KOPT-K1 (cell line): ENCODE results near the gene PRSS33.

Source experiments
- H3K27ac ChIP-seq: fragments of 200-600 bp; sonication (generic); 2 replicates; pipeline ENCODE4 v1.5.1; 2016; ENCODE audit warnings: antibody characterized with exemption, mild to moderate bottlenecking, low read depth, low read length; ENCODE audit not compliant: poor library complexity, severe bottlenecking
- H3K36me3 ChIP-seq: fragments of 200-600 bp; sonication (generic); 2 replicates; pipeline ENCODE4 v1.5.1; 2017; ENCODE audit warnings: antibody characterized with exemption, mild to moderate bottlenecking, low read length, moderate library complexity; ENCODE audit not compliant: insufficient read depth
- H3K9me3 ChIP-seq: fragments of 200-600 bp; sonication (generic); 2 replicates; pipeline ENCODE4 v1.5.1; 2017; ENCODE audit warnings: antibody characterized with exemption, low read length, mild to moderate bottlenecking; ENCODE audit not compliant: insufficient read depth, poor library complexity, severe bottlenecking

PRSS33 gene

GRCh38 chr16:2792940-2793339 is 5.6 kb upstream of the PRSS33 start:
- H3K9me3 ChIP-seq = no peaks in the 10 kb centered on the region
- H3K36me3 ChIP-seq = no peaks in the 10 kb centered on the region
- H3K27ac ChIP-seq = no peak overlapping the region

GRCh38 chr16:2791174-2791573 is 3.8 kb upstream of the PRSS33 start:
- Histone ChIP-seq H3K27ac (no peak overlapping the region), H3K9me3 (no peaks in the 10 kb centered on the region), H3K36me3 (no peaks in the 10 kb centered on the region)

- Histone ChIP-seq H3K27ac (no peak overlapping the region), H3K36me3 (no peaks in the 10 kb centered on the region), H3K9me3 (no peaks in the 10 kb centered on the region)
Observed at GRCh38 chr16:2790631-2791030, 3.3 kb upstream of the PRSS33 start.

GRCh38 chr16:2787961-2788360 is 601 bp upstream of the PRSS33 start:
- H3K27ac ChIP-seq = no peak overlapping the region
- H3K9me3 ChIP-seq = no peaks in the 10 kb centered on the region
- H3K36me3 ChIP-seq = no peaks in the 10 kb centered on the region

- Histone ChIP-seq H3K36me3 (no peaks in the 10 kb centered on the region), H3K27ac (no peak overlapping the region), H3K9me3 (no peaks in the 10 kb centered on the region)
Observed at GRCh38 chr16:2786826-2787151, 571 bp downstream of the PRSS33 start.

- H3K9me3 ChIP-seq = no peaks in the 10 kb centered on the region
- H3K36me3 ChIP-seq = no peaks in the 10 kb centered on the region
- no peak overlapping the region for H3K27ac ChIP-seq
Observed at GRCh38 chr16:2786061-2786825, 1.1 kb downstream of the PRSS33 start.

- H3K9me3 ChIP-seq = no peaks in the 10 kb centered on the region
- H3K27ac ChIP-seq = no peak overlapping the region
- H3K36me3 ChIP-seq = no peaks in the 10 kb centered on the region
Observed at GRCh38 chr16:2785101-2785991, 2.0 kb downstream of the PRSS33 start.

GRCh38 chr16:2784358-2785100 is 2.8 kb downstream of the PRSS33 start:
- Histone ChIP-seq H3K27ac (no peak overlapping the region), H3K9me3 (no peaks in the 10 kb centered on the region), H3K36me3 (no peaks in the 10 kb centered on the region)

GRCh38 chr16:2783581-2784357 is 3.6 kb downstream of the PRSS33 start:
- no peak overlapping the region for H3K27ac ChIP-seq
- no peaks in the 10 kb centered on the region for H3K36me3 ChIP-seq
- no peaks in the 10 kb centered on the region for H3K9me3 ChIP-seq

- Histone ChIP-seq H3K9me3 (no peaks in the 10 kb centered on the region), H3K27ac (no peak overlapping the region), H3K36me3 (no peaks in the 10 kb centered on the region)
Observed at GRCh38 chr16:2782583-2783351, 4.6 kb downstream of the PRSS33 start.

- Histone ChIP-seq H3K27ac (no peak overlapping the region), H3K9me3 (no peaks in the 10 kb centered on the region), H3K36me3 (peaks cover 4% of the 10 kb centered on the region; the same call in 1 of the 2 replicates)
Observed at GRCh38 chr16:2779978-2780898, 7.1 kb downstream of the PRSS33 start.

- no peaks in the 10 kb centered on the region for H3K9me3 ChIP-seq
- no peak overlapping the region for H3K27ac ChIP-seq
- peaks cover 13% of the 10 kb centered on the region for H3K36me3 ChIP-seq
Observed at GRCh38 chr16:2779151-2779920, 8.0 kb downstream of the PRSS33 start.

- peaks cover 20% of the 10 kb centered on the region for H3K36me3 ChIP-seq
Observed at GRCh38 chr16:2778630-2778958, 8.8 kb downstream of the PRSS33 start.

More at GRCh38 chr16:2778630-2778958, 8.8 kb downstream of the PRSS33 start:
- Histone ChIP-seq H3K27ac (peak overlapping the region; percentile 100), H3K9me3 (no peaks in the 10 kb centered on the region)
